ENCODE data around the gene RPS16. TPM values are rescaled to one million over a fixed set of nuclear protein-coding genes. Genes with fewer than 3 reads are reported as not detected.
"Not testable (repeated sequence)": the region's sequence is repeated elsewhere in the genome, so short reads cannot be mapped to it uniquely, and the experiment has no call there.

Gene RPS16
- total RNA-seq = 1,000 to 10,000 TPM; 2,654 to 2,668 TPM
- 1,795 TPM for polyA plus RNA-seq

DNA sequence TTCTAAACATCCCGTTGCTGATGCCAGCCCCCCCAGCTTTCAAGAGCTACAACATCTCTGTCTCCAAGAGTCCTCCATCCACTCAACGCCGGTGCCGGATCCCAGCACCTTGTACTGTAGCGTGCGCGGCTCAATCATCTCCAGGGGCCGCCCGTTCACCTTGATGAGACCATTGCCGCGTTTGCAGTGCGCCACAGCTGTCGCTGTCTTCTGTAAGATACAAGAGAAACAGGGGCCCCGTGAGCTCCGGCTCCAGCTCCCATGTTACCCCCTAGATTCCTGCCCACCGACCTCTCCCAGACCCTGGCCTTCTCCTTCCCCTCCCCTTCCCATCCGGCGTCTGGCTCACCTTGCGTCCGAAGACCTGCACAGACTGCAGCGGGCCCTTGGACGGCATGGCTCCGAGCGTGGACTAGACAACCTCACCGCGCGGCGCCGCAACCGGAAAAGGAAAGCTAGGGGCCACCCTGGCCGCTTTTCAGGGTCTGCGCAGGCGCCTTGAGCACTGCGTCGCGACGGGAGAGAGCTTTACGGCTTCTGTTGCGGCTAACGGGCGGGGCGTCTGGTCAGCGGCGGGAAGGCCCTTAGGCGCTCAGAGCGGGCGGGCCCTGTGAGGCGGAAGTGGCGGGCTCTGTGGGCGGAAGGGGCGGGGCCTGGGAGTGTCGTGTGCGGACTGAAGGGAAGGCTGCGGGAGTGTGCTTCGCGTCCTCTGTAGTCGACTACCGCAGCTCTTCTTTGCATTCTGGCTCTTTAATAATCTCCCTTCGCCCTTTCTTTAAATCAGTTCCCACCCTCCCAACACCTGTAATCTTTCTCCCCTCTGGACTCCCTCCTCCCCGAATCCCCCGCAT lies at the start of gene RPS16:
RPS16 (minus strand) TSS at position 451 of the 851 bp plus-strand sequence; CDS start at position 397, 54 bp downstream.
- DNase-seq = peak; percentile 98 to 100 (median 98)
- CTCF ChIA-PET = interaction anchor here (1.0 to 2.0 kb wide), 14 partner anchors 9 to 104 kb away, joined by 3 to 25 read pairs (median 6); partner anchors contain the start of genes EID2B, MED29, PAF1 and PLEKHG2
- Histone ChIP-seq H3K27ac (ENCODE audit: low read depth, low read length) (peak within 1 kb of the TSS; percentile 96), H3K27me3 (ENCODE audit: insufficient read depth, low read length, poor library complexity, severe bottlenecking) (no peaks in the 10 kb centered on the region), H3K4me1 (ENCODE audit: insufficient read depth, low read length) (peaks cover 28% of the 10 kb centered on the region), H3K9me3 (ENCODE audit: low read length) (no peaks in the 10 kb centered on the region), H3K36me3 (ENCODE audit: insufficient read depth, low read length) (peaks cover 27% of the 10 kb centered on the region), H3K4me3 (ENCODE audit: low read length) (peak within 1 kb of the TSS; percentile 91)
- peaks cover 38 to 58% (median 39%) of the 10 kb centered on the region in 3 donors for H3K4me1 Mint-ChIP-seq
- H3K27me3 Mint-ChIP-seq = peaks cover 0 to 10% of the 10 kb centered on the region in 2 donors
- peak within 1 kb of the TSS; percentile 96 to 100 (median 99) for H3K27ac Mint-ChIP-seq
- peaks cover 6 to 43% (median 13%) of the 10 kb centered on the region in 3 donors for H3K36me3 Mint-ChIP-seq
- POLR2A ChIA-PET = interaction anchor here (0.5 to 2.7 kb wide), 25 partner anchors 8 to 1363 kb away, joined by 3 to 82 read pairs (median 6); partner anchors contain the start of genes DYRK1B, EGLN2, EID2B and GMFG
- peaks cover 0 to 2% (median 0%) of the 10 kb centered on the region in 5 donors for H3K9me3 Mint-ChIP-seq
- H3K4me3 Mint-ChIP-seq = peak within 1 kb of the TSS; percentile 97 to 100 (median 99)

DNA sequence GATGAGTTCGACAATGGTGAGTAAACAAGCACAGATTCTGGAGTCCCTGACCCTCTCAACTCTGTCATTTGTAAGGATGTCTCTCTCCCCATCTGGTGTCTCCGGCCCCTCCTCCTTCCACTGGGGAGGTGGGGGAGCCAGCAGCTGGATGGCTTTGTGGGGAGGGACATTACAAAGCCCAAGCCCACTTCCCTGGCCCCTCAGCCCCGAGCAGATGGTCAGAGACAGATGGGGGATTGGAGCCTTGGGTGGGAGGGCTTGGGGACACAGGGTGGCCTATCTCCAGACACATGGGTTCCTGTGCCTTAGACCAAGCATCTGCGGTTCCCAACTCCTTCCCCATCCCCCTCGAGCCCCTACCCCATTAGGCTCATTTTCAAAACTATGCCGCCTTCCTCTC lies 47.4 kb upstream of the RPS16 start:
- CTCF ChIA-PET = interaction anchor here (2.8 kb wide), 1 partner anchor 8 kb away, joined by 9 read pairs; no protein-coding TSS in a partner anchor
- peaks cover 18% of the 10 kb centered on the region for H3K4me1 ChIP-seq (ENCODE audit: insufficient read depth, low read length)
- Mint-ChIP-seq H3K9me3 (no peaks in the 10 kb centered on the region), H3K4me1 (peaks cover 25 to 31% (median 29%) of the 10 kb centered on the region in 3 donors), H3K27ac (peak overlapping the region in 3 of 8 donors; percentile 19 to 58 (median 52)), H3K36me3 (peaks cover 0 to 43% (median 9%) of the 10 kb centered on the region in 3 donors), H3K27me3 (no peaks in the 10 kb centered on the region), H3K4me3 (peak overlapping the region in 6 of 7 donors; percentile 39 to 73 (median 44))
- peaks cover 18% of the 10 kb centered on the region for H3K36me3 ChIP-seq (ENCODE audit: insufficient read depth, low read length)
- DNase-seq = no peak
- POLR2A ChIA-PET = interaction anchor here (0.6 kb wide), 1 partner anchor 1316 kb away, joined by 3 read pairs; the partner anchor contains the start of gene EGLN2
- no peak overlapping the region for H3K4me3 ChIP-seq (ENCODE audit: low read length)
- no peak overlapping the region for H3K27ac ChIP-seq (ENCODE audit: low read depth, low read length)
- no peaks in the 10 kb centered on the region for H3K9me3 ChIP-seq (ENCODE audit: low read length)
- no peaks in the 10 kb centered on the region for H3K27me3 ChIP-seq (ENCODE audit: insufficient read depth, low read length, poor library complexity, severe bottlenecking)

DNA sequence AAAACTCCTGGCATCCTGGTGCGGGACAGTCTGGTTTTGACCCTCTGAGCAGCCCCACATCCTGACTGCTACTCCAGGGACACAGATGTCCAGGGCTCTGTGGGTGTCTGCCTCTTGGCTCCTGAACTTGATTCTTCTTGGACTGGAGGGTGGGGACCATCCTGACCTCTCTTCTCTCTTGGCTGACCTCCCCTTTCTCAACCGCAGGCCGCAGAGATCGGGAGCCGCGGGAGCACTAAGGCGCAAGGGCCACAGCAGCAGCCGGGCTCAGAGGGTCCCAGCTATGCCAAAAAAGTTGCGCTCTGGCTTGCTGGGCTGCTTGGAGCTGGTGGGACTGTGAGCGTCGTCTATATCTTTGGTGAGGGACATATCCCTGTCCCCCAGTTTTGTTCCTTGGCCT lies 45.9 kb upstream of the RPS16 start:
- no peaks in the 10 kb centered on the region for H3K9me3 ChIP-seq (ENCODE audit: low read length)
- ChIA-PET POLR2A (interaction anchor here (2.1 kb wide), 1 partner anchor 36 kb away, joined by 8 read pairs; the partner anchor contains the start of gene SUPT5H), CTCF (no interaction called here)
- H3K27me3 ChIP-seq (ENCODE audit: insufficient read depth, low read length, poor library complexity, severe bottlenecking) = no peaks in the 10 kb centered on the region
- H3K36me3 ChIP-seq (ENCODE audit: insufficient read depth, low read length) = peaks cover 12% of the 10 kb centered on the region
- peak overlapping the region in 7 of 8 donors; percentile 65 to 98 (median 91) for H3K27ac Mint-ChIP-seq
- no peaks in the 10 kb centered on the region for H3K9me3 Mint-ChIP-seq
- no peaks in the 10 kb centered on the region for H3K27me3 Mint-ChIP-seq
- peak overlapping the region; percentile 85 for H3K27ac ChIP-seq (ENCODE audit: low read depth, low read length)
- DNase-seq = no peak
- peaks cover 18% of the 10 kb centered on the region for H3K4me1 ChIP-seq (ENCODE audit: insufficient read depth, low read length)
- peak overlapping the region; percentile 97 for H3K4me3 ChIP-seq (ENCODE audit: low read length)
- H3K4me1 Mint-ChIP-seq = peaks cover 25 to 28% (median 28%) of the 10 kb centered on the region in 3 donors
- peak overlapping the region; percentile 80 to 96 (median 92) for H3K4me3 Mint-ChIP-seq
- peaks cover 0 to 36% (median 4%) of the 10 kb centered on the region in 3 donors for H3K36me3 Mint-ChIP-seq

DNA sequence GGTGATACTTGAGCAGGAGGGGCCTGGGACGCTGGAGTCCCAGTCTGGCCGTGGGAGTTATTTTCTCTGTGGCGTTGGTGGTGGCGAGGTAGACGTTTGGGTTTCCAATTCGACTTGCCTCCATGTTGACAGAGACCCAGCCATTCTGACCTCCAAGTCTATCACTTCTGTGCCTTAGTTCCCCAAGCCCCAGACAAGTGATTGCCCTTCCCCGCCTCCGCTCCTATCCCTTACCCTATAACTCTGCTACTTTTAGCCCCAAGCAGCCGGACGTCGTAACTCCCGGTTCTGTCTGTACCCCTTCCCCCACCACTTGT lies 45.4 kb upstream of the RPS16 start:
- peaks cover 0 to 36% (median 5%) of the 10 kb centered on the region in 3 donors for H3K36me3 Mint-ChIP-seq
- Histone ChIP-seq H3K27me3 (ENCODE audit: insufficient read depth, low read length, poor library complexity, severe bottlenecking) (no peaks in the 10 kb centered on the region), H3K4me3 (ENCODE audit: low read length) (peak overlapping the region; percentile 97), H3K9me3 (ENCODE audit: low read length) (no peaks in the 10 kb centered on the region), H3K36me3 (ENCODE audit: insufficient read depth, low read length) (peaks cover 15% of the 10 kb centered on the region), H3K4me1 (ENCODE audit: insufficient read depth, low read length) (peaks cover 18% of the 10 kb centered on the region), H3K27ac (ENCODE audit: low read depth, low read length) (peak overlapping the region; percentile 85)
- ChIA-PET POLR2A (interaction anchor here (0.6 to 2.1 kb wide), 4 partner anchors 36 to 370 kb away, joined by 3 to 8 read pairs (median 4); partner anchors contain the start of genes PLEKHG2 and SUPT5H), CTCF (no interaction called here)
- peaks cover 25 to 27% (median 26%) of the 10 kb centered on the region in 3 donors for H3K4me1 Mint-ChIP-seq
- peak overlapping the region; percentile 65 to 98 (median 88) for H3K27ac Mint-ChIP-seq
- H3K27me3 Mint-ChIP-seq = no peaks in the 10 kb centered on the region
- no peaks in the 10 kb centered on the region for H3K9me3 Mint-ChIP-seq
- H3K4me3 Mint-ChIP-seq = peak overlapping the region; percentile 80 to 96 (median 92)
- no peak for DNase-seq

DNA sequence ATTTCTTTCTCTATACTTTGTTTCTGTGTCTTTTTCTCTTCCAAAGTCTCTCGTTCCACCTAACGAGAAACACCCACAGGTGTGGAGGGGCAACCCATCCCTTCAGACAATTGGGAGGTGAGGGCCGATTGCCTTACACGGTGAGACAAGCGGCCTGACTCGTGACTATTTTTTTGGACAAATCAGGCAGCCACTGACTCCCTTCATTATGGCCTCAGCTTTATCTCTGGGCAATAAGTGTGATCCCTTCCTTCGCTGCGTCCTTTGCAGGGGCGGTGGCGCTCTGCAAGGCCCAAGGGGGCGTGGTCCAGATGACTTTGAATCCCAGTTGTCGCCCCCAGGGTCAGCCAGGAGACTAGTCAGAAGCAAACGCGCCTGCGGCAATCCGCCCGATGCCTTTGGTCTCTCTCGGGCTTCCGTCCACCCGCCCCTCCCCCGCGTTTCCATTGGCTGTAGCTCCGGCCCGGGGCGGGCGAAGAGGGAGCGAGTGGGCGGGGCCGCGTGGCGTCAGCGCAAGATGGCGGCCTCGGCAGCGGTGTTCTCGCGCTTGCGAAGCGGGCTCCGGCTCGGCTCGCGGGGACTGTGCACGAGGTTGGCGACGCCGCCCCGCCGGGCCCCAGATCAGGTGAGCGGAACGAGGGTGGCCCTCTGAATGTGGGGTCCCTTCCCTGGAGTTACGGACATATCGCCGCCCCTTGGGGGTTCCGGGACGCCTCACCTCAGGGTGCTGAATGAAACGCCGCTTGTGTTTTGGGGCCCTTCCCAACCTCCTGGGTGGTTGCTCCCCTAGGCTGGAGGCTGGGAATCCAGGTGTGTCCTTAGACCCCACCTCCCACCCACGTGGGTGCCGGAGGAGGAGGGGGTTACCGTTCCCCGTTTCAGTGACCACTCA lies 44.8 kb upstream of the RPS16 start, which contains the start of gene TIMM50:
TIMM50 (plus strand) TSS at position 502 of the 892 bp plus-strand sequence; CDS start at position 518, 16 bp downstream.
- H3K4me1 Mint-ChIP-seq = peaks cover 25 to 27% (median 26%) of the 10 kb centered on the region in 3 donors
- H3K9me3 ChIP-seq (ENCODE audit: low read length) = no peaks in the 10 kb centered on the region
- peaks cover 18% of the 10 kb centered on the region for H3K4me1 ChIP-seq (ENCODE audit: insufficient read depth, low read length)
- H3K27ac ChIP-seq (ENCODE audit: low read depth, low read length) = peak within 1 kb of the TSS; percentile 85
- peaks cover 0 to 35% (median 5%) of the 10 kb centered on the region in 3 donors for H3K36me3 Mint-ChIP-seq
- H3K4me3 Mint-ChIP-seq = peak within 1 kb of the TSS; percentile 80 to 96 (median 92)
- DNase-seq = peak; percentile 92 to 97 (median 97)
- no peaks in the 10 kb centered on the region for H3K27me3 ChIP-seq (ENCODE audit: insufficient read depth, low read length, poor library complexity, severe bottlenecking)
- H3K27ac Mint-ChIP-seq = peak within 1 kb of the TSS; percentile 75 to 98 (median 95)
- H3K36me3 ChIP-seq (ENCODE audit: insufficient read depth, low read length) = peaks cover 15% of the 10 kb centered on the region
- POLR2A ChIA-PET = interaction anchor here (0.6 to 2.1 kb wide), 5 partner anchors 35 to 369 kb away, joined by 3 to 8 read pairs (median 4); partner anchors contain the start of genes EID2B, PLEKHG2 and SUPT5H
- H3K4me3 ChIP-seq (ENCODE audit: low read length) = peak within 1 kb of the TSS; percentile 97
- no peaks in the 10 kb centered on the region for H3K27me3 Mint-ChIP-seq
- CTCF ChIA-PET = interaction anchor here (0.8 kb wide), 1 partner anchor 138 kb away, joined by 3 read pairs; the partner anchor contains the start of gene SAMD4B
- H3K9me3 Mint-ChIP-seq = no peaks in the 10 kb centered on the region

DNA sequence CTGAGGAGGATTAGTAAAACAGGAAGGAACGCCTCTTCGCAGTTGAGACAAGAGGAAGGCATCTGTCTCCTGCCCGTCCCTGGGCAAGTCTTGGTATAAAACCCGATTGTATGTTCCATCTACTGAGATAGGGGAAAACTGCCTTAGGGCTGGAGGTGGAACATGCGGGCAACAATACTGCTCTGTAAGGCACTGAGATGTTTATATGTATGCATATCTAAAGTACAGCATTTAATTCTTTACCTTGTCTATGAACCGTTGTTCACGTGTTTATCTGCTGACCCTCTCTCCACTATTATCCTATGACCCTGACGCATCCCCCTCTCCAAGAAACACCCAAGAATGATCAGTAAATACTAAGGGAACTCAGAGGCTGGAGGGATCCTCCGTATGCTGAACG lies 44.2 kb upstream of the RPS16 start:
- no peaks in the 10 kb centered on the region for H3K27me3 Mint-ChIP-seq
- no peaks in the 10 kb centered on the region for H3K9me3 Mint-ChIP-seq
- H3K36me3 Mint-ChIP-seq = peaks cover 0 to 35% (median 5%) of the 10 kb centered on the region in 3 donors
- no peak for DNase-seq
- peaks cover 25 to 27% (median 26%) of the 10 kb centered on the region in 3 donors for H3K4me1 Mint-ChIP-seq
- H3K4me3 ChIP-seq (ENCODE audit: low read length) = peak overlapping the region; percentile 97
- peak overlapping the region; percentile 80 to 96 (median 92) for H3K4me3 Mint-ChIP-seq
- H3K27ac ChIP-seq (ENCODE audit: low read depth, low read length) = peak overlapping the region; percentile 85
- POLR2A ChIA-PET = interaction anchor here (0.9 kb wide), 1 partner anchor 53 kb away, joined by 4 read pairs; the partner anchor contains the start of gene EID2B
- H3K36me3 ChIP-seq (ENCODE audit: insufficient read depth, low read length) = peaks cover 12% of the 10 kb centered on the region
- no peaks in the 10 kb centered on the region for H3K27me3 ChIP-seq (ENCODE audit: insufficient read depth, low read length, poor library complexity, severe bottlenecking)
- H3K9me3 ChIP-seq (ENCODE audit: low read length) = no peaks in the 10 kb centered on the region
- H3K4me1 ChIP-seq (ENCODE audit: insufficient read depth, low read length) = peaks cover 18% of the 10 kb centered on the region
- H3K27ac Mint-ChIP-seq = peak overlapping the region; percentile 75 to 97 (median 94)
- CTCF ChIA-PET = interaction anchor here (0.8 kb wide), 1 partner anchor 138 kb away, joined by 3 read pairs; the partner anchor contains the start of gene SAMD4B

DNA sequence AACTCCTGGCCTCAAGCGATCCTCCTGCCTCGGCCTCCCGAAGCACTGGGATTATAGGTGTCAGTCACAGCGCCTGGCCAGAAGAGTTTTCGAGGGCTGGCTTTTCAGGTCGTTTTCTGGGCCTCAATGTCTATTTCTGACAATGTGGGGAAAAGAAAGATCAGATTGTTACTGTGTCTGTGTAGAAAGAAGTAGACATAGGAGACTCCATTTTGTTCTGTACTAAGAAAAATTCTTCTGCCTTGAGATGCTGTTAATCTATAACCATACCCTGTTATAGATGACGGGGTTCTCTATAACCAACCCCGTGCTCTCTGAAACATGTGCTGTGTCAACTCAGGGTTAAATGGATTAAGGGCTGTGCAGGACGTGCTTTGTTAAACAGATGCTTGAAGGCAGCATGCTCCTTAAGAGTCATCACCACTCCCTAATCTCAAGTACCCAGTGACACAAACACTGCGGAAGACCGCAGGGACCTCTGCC lies 43.6 kb upstream of the RPS16 start:
- Mint-ChIP-seq H3K27ac (peak overlapping the region in 1 of 8 donors; percentile 75), H3K4me1 (peaks cover 25 to 27% (median 26%) of the 10 kb centered on the region in 3 donors), H3K36me3 (peaks cover 0 to 37% (median 5%) of the 10 kb centered on the region in 3 donors), H3K4me3 (peak overlapping the region in 5 of 7 donors; percentile 92 to 96 (median 93))
- CTCF ChIA-PET; H3K27ac ChIP-seq (ENCODE audit: low read depth, low read length); H3K9me3 Mint-ChIP-seq; H3K27me3 Mint-ChIP-seq; POLR2A ChIA-PET; DNase-seq; H3K27me3 ChIP-seq (ENCODE audit: insufficient read depth, low read length, poor library complexity, severe bottlenecking); H3K9me3 ChIP-seq (ENCODE audit: low read length); H3K4me3 ChIP-seq (ENCODE audit: low read length): not testable (repeated sequence)
- peaks cover 17% of the 10 kb centered on the region for H3K36me3 ChIP-seq (ENCODE audit: insufficient read depth, low read length)
- peaks cover 18% of the 10 kb centered on the region for H3K4me1 ChIP-seq (ENCODE audit: insufficient read depth, low read length)

Data from CD8-positive, alpha-beta memory T cell (primary cell).